ENCODE data around the gene ARID5A. TPM values are rescaled to one million over a fixed set of nuclear protein-coding genes. Genes with fewer than 3 reads are reported as not detected.

ARID5A gene
- total and polyA plus RNA-seq, 10 of the 15 experiments (the other 5 are each of a cell fraction or from before 2014, with no cell fraction given), result 0.76 to 87.1 (median 37.6) TPM

DNA sequence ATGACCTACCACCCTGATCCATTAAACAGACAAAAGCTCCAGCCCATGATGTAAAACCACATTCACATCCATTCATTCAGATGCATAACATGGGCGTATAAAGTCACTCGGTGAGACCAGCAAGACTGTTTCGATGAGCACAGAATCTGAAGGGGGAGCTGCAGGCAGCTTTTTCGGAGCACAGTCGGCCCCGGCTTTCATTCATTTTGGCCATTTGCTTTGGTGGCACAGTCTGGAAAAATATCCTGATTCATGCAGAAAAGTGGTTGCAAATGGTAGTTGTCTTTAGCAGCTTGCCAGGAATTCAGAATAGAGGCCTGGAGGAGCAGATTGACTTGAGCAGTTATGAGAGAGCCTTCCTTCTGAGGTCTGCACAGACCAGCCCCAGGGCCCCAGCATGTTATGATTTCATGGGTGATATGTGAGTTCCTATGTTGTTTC is 11.2 kb downstream of the ARID5A start:
- ATAC-seq, result no peak
- no peak overlapping the region for H3K27ac ChIP-seq (ENCODE audit: control insufficient read depth, insufficient read depth)

More for the DNA sequence above, 11.2 kb downstream of the ARID5A start:
- WGBS (ENCODE audit: insufficient coverage, insufficient replicate concordance, low lambda C conversion rate, missing lambda C conversion rate), result over 99% methylated on average over 6 of the region's 6 CpGs
- ChIA-PET POLR2A (interaction anchor here (1.1 to 1.2 kb wide), 3 partner anchors 20 to 42 kb away, joined by 3 read pairs; no protein-coding TSS in a partner anchor), CTCF (interaction anchor here (1.0 to 1.9 kb wide), 3 partner anchors 8 to 140 kb away, joined by 3 to 6 read pairs (median 3); no protein-coding TSS in a partner anchor), SMC1A (ENCODE audit: uncharacterized antibody, unreplicated experiment) (interaction anchor here (0.8 to 2.4 kb wide), 3 partner anchors 9 to 20 kb away, joined by 3 to 7 read pairs (median 5); no protein-coding TSS in a partner anchor), RAD21 (ENCODE audit: unreplicated experiment) (interaction anchor here (1.0 to 1.3 kb wide), 2 partner anchors 12 to 22 kb away, joined by 3 to 4 read pairs; no protein-coding TSS in a partner anchor)
- Histone ChIP-seq H3K79me2 (ENCODE audit: control insufficient read depth, insufficient read depth, low read length) (peaks cover 38% of the 10 kb centered on the region), H3K9me3 (replicated peaks; ENCODE audit: control insufficient read depth, insufficient read depth, low read length) (no peaks in the 10 kb centered on the region; the same call in 2 of the 3 replicates), H2AFZ (ENCODE audit: control insufficient read depth, low read depth, low read length) (no peak overlapping the region), H3K9ac (ENCODE audit: control insufficient read depth, insufficient read depth, low read length) (no peak overlapping the region), H3K27me3 (replicated peaks in 1 of 2; ENCODE audit: control insufficient read depth in 2 of 2, insufficient read depth in 2 of 2, low read length in 1 of 2) (no peaks in the 10 kb centered on the region), H3K4me1 (ENCODE audit: control insufficient read depth, insufficient read depth, low read length) (peaks cover 4% of the 10 kb centered on the region), H4K20me1 (ENCODE audit: control insufficient read depth, insufficient read depth) (peaks cover 9% of the 10 kb centered on the region), H3K36me3 (ENCODE audit: control insufficient read depth in 2 of 2, insufficient read depth in 2 of 2, low read length in 1 of 2) (peaks cover 27 to 40% of the 10 kb centered on the region in 2 experiments), H3K4me2 (ENCODE audit: control insufficient read depth, insufficient read depth) (no peak overlapping the region), H3K4me3 (no peak overlapping the region)
- no peak for DNase-seq (ENCODE audit: low read depth, low spot score)
- FAIRE-seq, result no peak
- TF ChIP-seq POLR2A (IDR thresholded peaks at IDR 0.05; ENCODE audit: low read depth, low read length) (no peak), SIN3A (IDR thresholded peaks at IDR 0.05; ENCODE audit: low read depth, low read length) (no peak), POLR2AphosphoS2 (IDR thresholded peaks at IDR 0.05; ENCODE audit: low read depth, low read length) (no peak), EZH2 (IDR thresholded peaks at IDR 0.05; ENCODE audit: borderline replicate concordance, control insufficient read depth, low read depth, low read length) (no peak), TCF3 (IDR thresholded peaks at IDR 0.05; ENCODE audit: borderline replicate concordance, insufficient read depth, low read depth, low read length) (no peak), TCF12 (IDR thresholded peaks at IDR 0.05; ENCODE audit: low read depth, low read length) (no peak), RB1 (IDR thresholded peaks at IDR 0.05; ENCODE audit: borderline replicate concordance) (no peak), EED (IDR thresholded peaks at IDR 0.05; ENCODE audit: low read depth) (no peak), ZBED1 (IDR thresholded peaks at IDR 0.05; ENCODE audit: borderline replicate concordance) (no peak), ZNF622 (IDR thresholded peaks at IDR 0.05) (no peak), NRF1 (conservative IDR thresholded peaks at IDR 0.05; ENCODE audit: low read depth, low read length) (no peak), GATAD2B (conservative IDR thresholded peaks at IDR 0.05; ENCODE audit: low read depth) (no peak)
- TF ChIP-seq, protein P1, sequence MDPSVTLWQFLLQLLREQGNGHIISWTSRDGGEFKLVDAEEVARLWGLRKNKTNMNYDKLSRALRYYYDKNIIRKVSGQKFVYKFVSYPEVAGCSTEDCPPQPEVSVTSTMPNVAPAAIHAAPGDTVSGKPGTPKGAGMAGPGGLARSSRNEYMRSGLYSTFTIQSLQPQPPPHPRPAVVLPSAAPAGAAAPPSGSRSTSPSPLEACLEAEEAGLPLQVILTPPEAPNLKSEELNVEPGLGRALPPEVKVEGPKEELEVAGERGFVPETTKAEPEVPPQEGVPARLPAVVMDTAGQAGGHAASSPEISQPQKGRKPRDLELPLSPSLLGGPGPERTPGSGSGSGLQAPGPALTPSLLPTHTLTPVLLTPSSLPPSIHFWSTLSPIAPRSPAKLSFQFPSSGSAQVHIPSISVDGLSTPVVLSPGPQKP (IDR thresholded peaks at IDR 0.05; ENCODE audit: low read depth, low read length), result no peak
- no TSS peak for BruUV-seq (replicated peaks)
- intact Hi-C loops (cut with micrococcal nuclease; ENCODE audit: unreplicated experiment) (no loop called here), in situ Hi-C loops (cut with MboI) (no loop called here)

All from GM12878 (cell line).